GM18505 (cell line): ENCODE measurements around the gene ACAD9.
A peak's percentile ranks its signal among the peaks of the same experiment; 100 is the strongest.
"Not testable (repeated sequence)": the region's sequence is repeated elsewhere in the genome, so short reads cannot be mapped to it uniquely, and the experiment has no call there.

Experiments used
- ATAC-seq: cut with Tn5 transposase; IDR thresholded peaks from one replicate; pipeline ENCODE4 v1.9.1; 2021; ENCODE audit not compliant: unreplicated experiment
- POLR2A ChIP-seq: IDR thresholded peaks from 4 replicates; pipeline ENCODE4 v1.6.1; 2011; ENCODE audit warnings: borderline replicate concordance; ENCODE audit not compliant: insufficient read depth, insufficient read length; ENCODE audit errors: extremely low read depth

Gene ACAD9

GRCh38 chr3:128879125-128879969 is at the start of gene ACAD9:
TSS of gene ACAD9 (plus strand) at chr3:128879620. CDS start at chr3:128879692, 72 bp downstream.
- peak; percentile 94 for ATAC-seq
- peak; percentile 97 for TF ChIP-seq POLR2A

- not testable (repeated sequence) for ATAC-seq
These were observed 49.3 kb upstream of the ACAD9 start for GRCh38 chr3:128829925-128830625.

GRCh38 chr3:128830762-128831161 is 48.7 kb upstream of the ACAD9 start:
- ATAC-seq: not testable (repeated sequence)

- ATAC-seq: not testable (repeated sequence)
These were observed 46.4 kb upstream of the ACAD9 start for GRCh38 chr3:128832979-128833378.

- no peak for ATAC-seq
- TF ChIP-seq POLR2A: no peak
These were observed 44.3 kb upstream of the ACAD9 start for GRCh38 chr3:128835096-128835495.

DNA sequence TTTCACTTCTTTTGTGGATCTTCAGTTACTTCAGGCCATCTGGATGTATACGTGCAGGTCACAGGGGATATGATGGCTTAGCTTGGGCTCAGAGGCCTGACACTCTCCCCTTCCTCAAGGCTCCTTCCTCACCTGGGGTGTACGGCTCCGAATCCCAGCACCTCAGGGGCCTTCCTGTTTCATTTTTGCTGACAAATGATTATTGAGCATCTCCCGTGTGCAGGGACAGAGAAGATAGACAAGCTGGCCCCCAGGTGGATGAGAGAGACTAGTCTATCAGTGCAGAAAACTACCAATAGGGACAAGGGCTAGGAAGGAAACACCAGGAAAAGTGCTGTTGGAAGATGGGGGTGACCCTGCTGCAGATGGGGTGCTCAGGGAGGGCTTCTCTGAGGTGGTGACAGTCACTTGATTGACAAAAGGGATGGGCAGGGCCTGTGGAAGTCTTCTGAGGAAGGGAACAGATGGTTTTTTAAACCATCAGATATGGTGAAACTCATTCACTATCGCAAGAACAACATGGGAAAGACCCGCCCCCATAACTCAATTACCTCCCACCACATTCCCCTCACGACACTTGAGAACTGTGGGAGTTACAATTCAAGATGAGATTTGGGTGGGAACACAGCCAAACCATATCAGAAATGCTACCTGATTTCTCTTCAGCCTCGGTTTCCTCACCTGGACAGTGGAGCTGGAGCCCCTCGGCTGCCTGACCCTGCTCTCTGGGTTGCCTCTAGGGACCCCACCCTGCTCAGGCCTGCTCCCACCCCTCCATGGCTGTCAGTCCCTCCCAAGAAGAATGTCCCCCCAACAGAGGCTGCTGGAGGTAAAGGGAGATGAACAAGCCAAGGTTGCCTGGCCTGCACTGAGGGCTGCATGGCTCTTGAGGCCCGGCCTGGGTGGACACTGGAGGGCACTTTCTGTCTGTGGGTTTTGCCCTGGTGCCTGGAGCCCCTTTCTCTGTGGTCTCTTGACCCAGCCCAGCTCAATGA is 37.2 kb upstream of the ACAD9 start:
- no peak for TF ChIP-seq POLR2A
- no peak for ATAC-seq

DNA sequence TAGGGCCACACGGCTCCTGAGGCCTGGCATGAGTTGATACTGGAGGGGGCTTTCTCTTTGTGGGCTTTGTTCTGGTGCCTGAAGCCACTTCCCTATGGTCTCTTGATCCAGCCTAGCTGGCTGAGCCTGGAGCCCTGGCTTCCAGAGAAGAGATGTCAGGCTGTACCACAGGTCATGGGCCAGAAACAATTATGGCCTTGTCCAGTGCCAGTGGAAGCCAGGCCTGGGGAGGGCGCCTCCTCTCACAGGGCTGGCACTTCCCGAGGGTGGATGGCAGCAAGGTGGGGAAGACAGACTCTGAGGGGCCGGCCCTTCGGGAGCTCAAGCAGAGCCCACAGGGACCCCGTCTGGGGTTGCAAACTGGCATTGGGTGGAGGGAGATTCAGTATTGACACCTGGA is 34.9 kb upstream of the ACAD9 start:
- TF ChIP-seq POLR2A: no peak

GRCh38 chr3:128845119-128845777 is 34.2 kb upstream of the ACAD9 start:
- no peak for ATAC-seq

More for the DNA sequence above, 34.9 kb upstream of the ACAD9 start:
- ATAC-seq: no peak

DNA sequence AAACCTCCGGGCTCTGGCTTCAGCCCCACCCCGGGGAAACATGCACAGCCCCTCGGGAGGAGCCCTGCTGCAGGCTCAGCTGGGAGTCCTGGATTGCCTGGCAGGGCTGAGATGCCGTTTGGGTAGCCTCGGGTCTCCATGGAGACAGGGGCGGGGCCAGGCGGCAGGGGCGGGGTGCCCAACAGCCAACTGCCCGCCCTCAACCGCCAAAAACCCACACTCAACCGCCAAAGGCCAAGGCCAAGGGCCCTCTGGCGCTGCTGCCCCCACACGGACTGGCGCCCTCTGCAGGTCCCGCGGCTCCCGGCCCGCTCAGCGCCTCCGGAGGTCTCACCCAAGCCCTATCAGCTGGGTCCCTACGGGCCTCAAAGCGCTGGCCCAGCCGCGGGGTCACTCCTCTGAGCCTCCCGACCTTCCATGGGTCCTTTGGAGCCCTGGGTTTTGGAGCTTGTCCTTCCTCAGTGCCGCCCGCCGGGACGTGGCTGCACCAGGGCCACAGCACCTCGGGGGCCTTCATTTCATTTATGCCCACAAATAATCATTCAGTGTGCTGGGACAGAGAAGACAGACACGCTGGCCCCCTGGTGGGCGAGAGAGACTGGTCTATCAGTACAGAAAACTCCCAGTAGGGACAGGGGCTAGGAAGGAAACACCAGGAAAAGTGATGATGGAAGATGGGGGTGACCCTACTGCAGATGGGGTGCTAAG is 33.5 kb upstream of the ACAD9 start:
- ATAC-seq: peak; percentile 69
- TF ChIP-seq POLR2A: no peak

More at GRCh38 chr3:128845119-128845777, 34.2 kb upstream of the ACAD9 start:
- TF ChIP-seq POLR2A: no peak

GRCh38 chr3:128846486-128846891 is 32.9 kb upstream of the ACAD9 start:
- no peak for TF ChIP-seq POLR2A
- ATAC-seq: no peak

GRCh38 chr3:128847666-128848370 is 31.6 kb upstream of the ACAD9 start:
- TF ChIP-seq POLR2A: no peak

GRCh38 chr3:128848936-128849335 is 30.5 kb upstream of the ACAD9 start:
- TF ChIP-seq POLR2A: no peak
- ATAC-seq: no peak

More at GRCh38 chr3:128847666-128848370, 31.6 kb upstream of the ACAD9 start:
- no peak for ATAC-seq

- no peak for TF ChIP-seq POLR2A
- ATAC-seq: no peak
These were observed 29.4 kb upstream of the ACAD9 start for GRCh38 chr3:128849911-128850455.
